Amygdala (tissue), 56 donors: ENCODE results near the gene NIM1K.
"Not testable (repeated sequence)": the region's sequence is repeated elsewhere in the genome, so short reads cannot be mapped to it uniquely, and the experiment has no call there.

Experiments used
- DNase-seq, 56 donors: peaks; one replicate each; lab custom pipeline; 2025; lab: John Stamatoyannopoulos, UW

Gene NIM1K

GRCh38 chr5:43312076-43312661, 120.1 kb downstream of the NIM1K start:
- no peak for DNase-seq

- DNase-seq = peak in 2 of 56 donors; percentile 29 to 39
Measured at GRCh38 chr5:43312699-43313034, 120.6 kb downstream of the NIM1K start.

- DNase-seq = peak; percentile 70 to 100 (median 99)
Measured at GRCh38 chr5:43313035-43313853, 121.2 kb downstream of the NIM1K start, which contains the start of gene HMGCS1. Gene HMGCS1, minus strand, starts transcription at chr5:43313412. Its CDS starts 14,447 bp downstream, at chr5:43298965.

GRCh38 chr5:43313854-43314457, 121.9 kb downstream of the NIM1K start:
- DNase-seq = peak in 10 of 56 donors; percentile 4 to 32 (median 14)

GRCh38 chr5:43314724-43315123, 122.7 kb downstream of the NIM1K start:
- no peak for DNase-seq

- DNase-seq = no peak
Measured at GRCh38 chr5:43315263-43315662, 123.2 kb downstream of the NIM1K start.

GRCh38 chr5:43315682-43316081, 123.7 kb downstream of the NIM1K start:
- no peak for DNase-seq

- no peak for DNase-seq
Measured at GRCh38 chr5:43316421-43316820, 124.4 kb downstream of the NIM1K start.

- no peak for DNase-seq
Measured at GRCh38 chr5:43320846-43321245, 128.8 kb downstream of the NIM1K start.

GRCh38 chr5:43323488-43323887, 131.5 kb downstream of the NIM1K start:
- DNase-seq = not testable (repeated sequence)

GRCh38 chr5:43325624-43326023, 133.6 kb downstream of the NIM1K start:
- not testable (repeated sequence) for DNase-seq
